ENCODE measurements around the gene ENPP1.

DNA sequence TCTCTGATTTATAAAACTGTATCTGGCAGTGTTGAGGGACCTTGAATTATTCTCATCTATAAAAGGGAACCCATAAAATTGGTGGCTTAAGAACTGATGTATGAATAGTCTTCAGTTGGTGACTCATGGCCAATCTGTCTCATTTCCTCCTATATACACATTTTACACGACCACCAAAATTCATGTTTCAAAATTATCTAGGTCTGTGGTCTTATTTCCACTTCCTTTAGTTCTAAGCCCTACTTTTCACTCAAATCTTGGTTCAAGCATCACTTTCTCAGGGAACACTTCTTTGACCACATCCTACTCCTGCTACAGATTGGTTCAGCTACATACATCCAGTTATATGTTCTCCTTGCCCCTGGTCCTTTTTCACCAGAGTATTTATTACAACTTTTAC, 18.6 kb upstream of the ENPP1 start:
- TF ChIP-seq, protein P1, sequence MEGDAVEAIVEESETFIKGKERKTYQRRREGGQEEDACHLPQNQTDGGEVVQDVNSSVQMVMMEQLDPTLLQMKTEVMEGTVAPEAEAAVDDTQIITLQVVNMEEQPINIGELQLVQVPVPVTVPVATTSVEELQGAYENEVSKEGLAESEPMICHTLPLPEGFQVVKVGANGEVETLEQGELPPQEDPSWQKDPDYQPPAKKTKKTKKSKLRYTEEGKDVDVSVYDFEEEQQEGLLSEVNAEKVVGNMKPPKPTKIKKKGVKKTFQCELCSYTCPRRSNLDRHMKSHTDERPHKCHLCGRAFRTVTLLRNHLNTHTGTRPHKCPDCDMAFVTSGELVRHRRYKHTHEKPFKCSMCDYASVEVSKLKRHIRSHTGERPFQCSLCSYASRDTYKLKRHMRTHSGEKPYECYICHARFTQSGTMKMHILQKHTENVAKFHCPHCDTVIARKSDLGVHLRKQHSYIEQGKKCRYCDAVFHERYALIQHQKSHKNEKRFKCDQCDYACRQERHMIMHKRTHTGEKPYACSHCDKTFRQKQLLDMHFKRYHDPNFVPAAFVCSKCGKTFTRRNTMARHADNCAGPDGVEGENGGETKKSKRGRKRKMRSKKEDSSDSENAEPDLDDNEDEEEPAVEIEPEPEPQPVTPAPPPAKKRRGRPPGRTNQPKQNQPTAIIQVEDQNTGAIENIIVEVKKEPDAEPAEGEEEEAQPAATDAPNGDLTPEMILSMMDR (IDR thresholded peaks at IDR 0.05; ENCODE audit: insufficient read depth, low read depth, low read length) = no peak
- no peak for TF ChIP-seq EZH2 (IDR thresholded peaks at IDR 0.05; ENCODE audit: insufficient read depth, low read length)
